PC-3 (cell line): ENCODE measurements around the gene HCN4. TPM values are rescaled to one million over a fixed set of nuclear protein-coding genes. Genes with fewer than 3 reads are reported as not detected.

ENCODE experiments used
- ATAC-seq: fragments of 200-7000 bp; cut with Tn5 transposase; 2 replicates; pipeline ENCODE4 v1.9.1; 2020; ENCODE audit warnings: mild to moderate bottlenecking, moderate library complexity
- BruUV-seq: library from RNA; stranded (reverse); fragments of 400-500 nt; replicated peaks from 2 replicates; lab custom pipeline; 2021; lab: Mats Ljungman, UMichigan
- CTCF ChIA-PET: fragments of 300-600 bp; sonication (Branson Sonifier 250); formaldehyde crosslinking; loops from one replicate; lab custom pipeline; 2022; ENCODE audit warnings: antibody characterized with exemption; lab: Charles Lee
- POLR2A ChIA-PET: fragments of 300-600 bp; sonication (Branson Sonifier 250); formaldehyde crosslinking; loops from one replicate; lab custom pipeline; 2022; ENCODE audit warnings: antibody characterized with exemption; ENCODE audit not compliant: unreplicated experiment; lab: Charles Lee
- DNase-seq: peaks from one replicate; pipeline ENCODE4 v3.0.0-alpha.2; 2015
- H2AFZ ChIP-seq: fragments of 300-600 bp; sonication (generic); 2 replicates; pipeline ENCODE4 v1.6.0; 2016; ENCODE audit warnings: antibody characterized with exemption, low read length
- H3F3A ChIP-seq: fragments of 300-600 bp; sonication (generic); one replicate; pipeline ENCODE4 v1.6.0; 2017; ENCODE audit warnings: antibody characterized with exemption, low read length, control low read depth, mild to moderate bottlenecking; ENCODE audit not compliant: unreplicated experiment
- H3K27ac ChIP-seq: fragments of 300-600 bp; sonication (generic); 2 replicates; pipeline ENCODE4 v1.5.1; 2016; ENCODE audit warnings: mild to moderate bottlenecking, low read length
- H3K27me3 ChIP-seq: fragments of 300-600 bp; sonication (generic); 2 replicates; pipeline ENCODE4 v1.6.1; 2016; ENCODE audit warnings: low read length, mixed read lengths
- H3K36me3 ChIP-seq: fragments of 300-600 bp; sonication (generic); 2 replicates; pipeline ENCODE4 v1.6.1; 2016; ENCODE audit warnings: low read depth, mixed run types, low read length, mixed read lengths
- H3K4me1 ChIP-seq: fragments of 300-600 bp; sonication (generic); 2 replicates; pipeline ENCODE4 v1.5.1; 2016; ENCODE audit warnings: low read length; ENCODE audit not compliant: insufficient read depth
- H3K4me2 ChIP-seq: fragments of 300-600 bp; sonication (generic); 2 replicates; pipeline ENCODE4 v1.6.0; 2016; ENCODE audit warnings: low read length
- H3K4me3 ChIP-seq: fragments of 300-600 bp; sonication (generic); 2 replicates; pipeline ENCODE4 v1.5.1; 2016; ENCODE audit warnings: mild to moderate bottlenecking, low read length, mixed read lengths
- H3K79me2 ChIP-seq: fragments of 300-600 bp; sonication (generic); 2 replicates; pipeline ENCODE4 v1.6.1; 2017; ENCODE audit warnings: low read length, mixed read lengths
- H3K9ac ChIP-seq: fragments of 300-600 bp; sonication (generic); 2 replicates; pipeline ENCODE4 v1.6.0; 2016; ENCODE audit warnings: mild to moderate bottlenecking, low read length
- H3K9me2 ChIP-seq: fragments of 300-600 bp; sonication (generic); replicated peaks from 2 replicates; pipeline ENCODE4 v1.6.1; 2016; ENCODE audit warnings: mixed run types, low read length, mixed read lengths
- H3K9me3 ChIP-seq: fragments of 300-600 bp; sonication (generic); 2 replicates; pipeline ENCODE4 v1.6.1; 2016; ENCODE audit warnings: low read length, mixed read lengths
- H4K20me1 ChIP-seq: fragments of 300-600 bp; sonication (generic); 2 replicates; pipeline ENCODE4 v1.6.1; 2016; ENCODE audit warnings: low read length, mixed read lengths
- CTCF ChIP-seq: fragments of 300-600 bp; sonication (generic); conservative IDR thresholded peaks from 2 replicates; pipeline ENCODE4 v1.5.1; 2017; ENCODE audit warnings: antibody characterized with exemption, low read depth, mild to moderate bottlenecking, low read length
- EZH2 ChIP-seq: fragments of 300-600 bp; sonication (generic); IDR thresholded peaks from one replicate; pipeline ENCODE4 v1.6.1; 2017; ENCODE audit warnings: antibody characterized with exemption, mild to moderate bottlenecking, low read length; ENCODE audit not compliant: unreplicated experiment
- EZH2phosphoT487 ChIP-seq: fragments of 300-600 bp; sonication (generic); IDR thresholded peaks from 2 replicates; pipeline ENCODE4 v1.6.1; 2018; ENCODE audit warnings: mild to moderate bottlenecking, antibody characterized with exemption, low read length, borderline replicate concordance
- intact Hi-C: fragments of 100-400 bp; cut with micrococcal nuclease; formaldehyde crosslinking; loops from 2 replicates; pipeline ENCODE4 v1.9.0; 2023
- total RNA-seq: library from RNA; depleted of rRNA; stranded (reverse); fragments of >200 nt; gene quantifications from 2 replicates; pipeline ENCODE4 v1.2.3, GENCODE V29; 2014

HCN4 gene
- total RNA-seq, 1 experiment from 2014 or later = not detected

- H3K27me3 ChIP-seq = no peaks in the 10 kb centered on the region
- no peak overlapping the region for H3K4me3 ChIP-seq
- TF ChIP-seq EZH2 (no peak), EZH2phosphoT487 (no peak)
- H3K36me3 ChIP-seq = no peaks in the 10 kb centered on the region
- no peaks in the 10 kb centered on the region for H4K20me1 ChIP-seq
- H3F3A ChIP-seq = no peaks in the 10 kb centered on the region
- ATAC-seq = no peak
- H2AFZ ChIP-seq = no peak overlapping the region
- H3K9me3 ChIP-seq = no peaks in the 10 kb centered on the region
- ChIA-PET CTCF (no interaction called here), POLR2A (no interaction called here)
- H3K27ac ChIP-seq = no peak overlapping the region
- DNase-seq = no peak
- H3K79me2 ChIP-seq = no peaks in the 10 kb centered on the region
- no peaks in the 10 kb centered on the region for H3K9me2 ChIP-seq
- H3K4me2 ChIP-seq = no peak overlapping the region
- BruUV-seq = no TSS peak
- H3K4me1 ChIP-seq = no peaks in the 10 kb centered on the region
- intact Hi-C loops = no loop called here
- no peak overlapping the region for H3K9ac ChIP-seq
Measured at GRCh38 chr15:73313861-73314260, 54.9 kb downstream of the HCN4 start.

GRCh38 chr15:73308305-73308704 lies 60.5 kb downstream of the HCN4 start:
- no peak overlapping the region for H3K4me3 ChIP-seq
- no peaks in the 10 kb centered on the region for H3K27me3 ChIP-seq
- no peak overlapping the region for H3K27ac ChIP-seq
- no peaks in the 10 kb centered on the region for H3K36me3 ChIP-seq
- no peaks in the 10 kb centered on the region for H3K9me3 ChIP-seq
- H3K9ac ChIP-seq = no peak overlapping the region
- no peak overlapping the region for H3K4me2 ChIP-seq
- no peaks in the 10 kb centered on the region for H3F3A ChIP-seq
- no peak for ATAC-seq
- no peaks in the 10 kb centered on the region for H3K79me2 ChIP-seq
- POLR2A ChIA-PET = interaction anchor here (0.6 kb wide), 1 partner anchor 404 kb away, joined by 4 read pairs; no protein-coding TSS in a partner anchor
- TF ChIP-seq CTCF = no peak
- no peak for TF ChIP-seq EZH2
- no peak for TF ChIP-seq EZH2phosphoT487
- DNase-seq = no peak
- H3K4me1 ChIP-seq = no peaks in the 10 kb centered on the region
- CTCF ChIA-PET = no interaction called here
- H4K20me1 ChIP-seq = no peaks in the 10 kb centered on the region
- no TSS peak for BruUV-seq
- intact Hi-C loops = no loop called here
- no peaks in the 10 kb centered on the region for H3K9me2 ChIP-seq
- H2AFZ ChIP-seq = no peak overlapping the region

GRCh38 chr15:73305331-73306211 lies 63.2 kb downstream of the HCN4 start:
- Histone ChIP-seq H4K20me1 (no peaks in the 10 kb centered on the region), H3K9me3 (no peaks in the 10 kb centered on the region), H3K4me1 (no peaks in the 10 kb centered on the region), H2AFZ (no peak overlapping the region), H3K36me3 (no peaks in the 10 kb centered on the region), H3K79me2 (no peaks in the 10 kb centered on the region), H3F3A (no peaks in the 10 kb centered on the region), H3K9ac (no peak overlapping the region), H3K9me2 (no peaks in the 10 kb centered on the region), H3K4me3 (no peak overlapping the region), H3K27me3 (no peaks in the 10 kb centered on the region), H3K4me2 (no peak overlapping the region), H3K27ac (no peak overlapping the region)
- BruUV-seq = no TSS peak
- DNase-seq (peak; percentile 74), ATAC-seq (peak; percentile 93)
- intact Hi-C loops = loop anchor here (2.0 kb wide), 2 partner anchors 259 to 395 kb away; no protein-coding TSS in a partner anchor
- ChIA-PET POLR2A (interaction anchor here (0.5 kb wide), 1 partner anchor 17 kb away, joined by 3 read pairs; no protein-coding TSS in a partner anchor), CTCF (no interaction called here)
- TF ChIP-seq EZH2 = no peak
- TF ChIP-seq EZH2phosphoT487 = no peak
- peak; percentile 89 for TF ChIP-seq CTCF
